Mucosa of stomach (tissue), 1 donor: ENCODE measurements around the gene PHLPP1.

Source experiments
- H3K27me3 ChIP-seq: one replicate; pipeline ENCODE4 v1.7.0; 2013; ENCODE audit warnings: mild to moderate bottlenecking, low read length; ENCODE audit not compliant: control insufficient read depth, insufficient read depth
- H3K36me3 ChIP-seq: one replicate; pipeline ENCODE4 v1.7.0; 2013; ENCODE audit warnings: low read length; ENCODE audit not compliant: control insufficient read depth, insufficient read depth
- H3K4me1 ChIP-seq: one replicate; pipeline ENCODE4 v1.7.0; 2013; ENCODE audit warnings: mild to moderate bottlenecking, low read length; ENCODE audit not compliant: control insufficient read depth, insufficient read depth
- H3K4me3 ChIP-seq: one replicate; pipeline ENCODE4 v1.7.0; 2013; ENCODE audit warnings: low read length
- H3K9ac ChIP-seq: one replicate; pipeline ENCODE4 v1.7.0; 2013; ENCODE audit warnings: mild to moderate bottlenecking, low read length, moderate library complexity
- H3K9me3 ChIP-seq: one replicate; pipeline ENCODE4 v1.7.0; 2013; ENCODE audit warnings: mild to moderate bottlenecking, low read length, moderate library complexity; ENCODE audit not compliant: control insufficient read depth
- donor health status: Pancreatic carcinoma.

The PHLPP1 gene

DNA sequence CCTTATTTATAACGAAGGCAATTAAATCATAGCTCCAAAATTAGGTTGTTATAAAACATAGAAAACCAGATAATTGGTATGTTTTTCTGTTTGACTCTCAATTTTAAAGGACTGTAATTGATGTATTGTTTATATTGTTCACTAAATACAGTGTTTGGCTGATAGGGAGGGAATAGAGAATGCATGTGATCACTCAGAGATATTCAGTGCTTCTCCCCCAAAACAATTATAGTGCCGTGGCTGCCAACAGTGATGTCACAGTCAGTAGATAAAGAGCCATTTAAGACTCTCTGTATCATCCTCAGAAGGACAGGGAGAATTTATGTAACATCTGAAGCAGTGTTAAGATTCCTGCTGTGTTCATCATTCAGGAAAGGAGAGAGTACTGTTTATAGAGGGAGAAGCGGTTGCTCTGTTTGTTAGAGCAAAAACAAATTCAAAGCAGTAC is 69.6 kb downstream of the PHLPP1 start:
- H3K27me3 ChIP-seq: no peaks in the 10 kb centered on the region
- no peak overlapping the region for H3K9ac ChIP-seq
- no peaks in the 10 kb centered on the region for H3K4me1 ChIP-seq
- H3K4me3 ChIP-seq: no peak overlapping the region
- H3K9me3 ChIP-seq: no peaks in the 10 kb centered on the region
- no peaks in the 10 kb centered on the region for H3K36me3 ChIP-seq

DNA sequence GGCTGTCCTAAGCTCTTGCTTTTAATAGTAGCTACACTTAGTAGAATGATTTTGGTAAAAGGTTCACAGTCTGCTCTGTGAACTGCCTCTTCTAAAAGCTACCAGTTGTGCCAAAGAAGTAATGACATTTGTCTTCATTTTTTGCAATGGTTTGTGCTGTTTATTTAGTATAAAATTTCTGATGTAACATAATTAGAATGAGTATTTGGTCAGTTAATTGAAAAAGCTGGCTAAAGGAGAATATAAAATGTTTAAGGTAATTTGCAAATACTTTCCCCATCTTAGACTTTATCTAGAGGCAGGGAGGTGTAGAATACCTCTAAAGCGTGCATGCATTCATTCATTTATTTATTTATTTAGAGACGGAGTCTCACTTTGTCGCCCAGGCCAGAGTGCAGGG is 71.3 kb downstream of the PHLPP1 start:
- Histone ChIP-seq H3K4me1 (no peaks in the 10 kb centered on the region), H3K36me3 (no peaks in the 10 kb centered on the region)

GRCh38 chr18:62788111-62788510 is 72.8 kb downstream of the PHLPP1 start:
- H3K27me3 ChIP-seq: no peaks in the 10 kb centered on the region
- no peak overlapping the region for H3K4me3 ChIP-seq
- H3K36me3 ChIP-seq: no peaks in the 10 kb centered on the region
- no peaks in the 10 kb centered on the region for H3K9me3 ChIP-seq
- peaks cover 5% of the 10 kb centered on the region for H3K4me1 ChIP-seq
- H3K9ac ChIP-seq: no peak overlapping the region

More for the DNA sequence above, 71.3 kb downstream of the PHLPP1 start:
- no peaks in the 10 kb centered on the region for H3K9me3 ChIP-seq
- no peak overlapping the region for H3K4me3 ChIP-seq
- no peak overlapping the region for H3K9ac ChIP-seq
- H3K27me3 ChIP-seq: no peaks in the 10 kb centered on the region

DNA sequence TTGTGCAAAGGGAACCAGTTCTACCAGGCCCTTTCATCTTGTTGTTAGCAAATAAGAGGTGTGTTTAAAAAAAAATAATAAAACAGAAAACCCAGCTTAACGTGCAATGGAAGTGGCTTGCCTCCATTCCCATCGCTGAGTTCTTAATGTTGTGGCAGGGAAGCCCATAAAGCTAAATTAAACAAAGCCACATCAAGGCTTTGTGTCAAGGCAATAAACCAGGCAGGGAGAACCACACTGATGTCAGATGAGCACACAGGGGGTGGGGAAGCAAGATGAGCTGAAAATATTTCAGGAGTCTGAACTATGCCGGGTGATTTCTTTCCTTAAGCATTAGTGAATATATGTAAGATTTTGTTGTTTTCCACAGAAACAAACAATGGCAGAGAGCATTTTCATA is 73.5 kb downstream of the PHLPP1 start:
- no peaks in the 10 kb centered on the region for H3K27me3 ChIP-seq
- no peaks in the 10 kb centered on the region for H3K9me3 ChIP-seq
- peaks cover 5% of the 10 kb centered on the region for H3K4me1 ChIP-seq
- no peak overlapping the region for H3K9ac ChIP-seq
- H3K36me3 ChIP-seq: no peaks in the 10 kb centered on the region
- H3K4me3 ChIP-seq: no peak overlapping the region

DNA sequence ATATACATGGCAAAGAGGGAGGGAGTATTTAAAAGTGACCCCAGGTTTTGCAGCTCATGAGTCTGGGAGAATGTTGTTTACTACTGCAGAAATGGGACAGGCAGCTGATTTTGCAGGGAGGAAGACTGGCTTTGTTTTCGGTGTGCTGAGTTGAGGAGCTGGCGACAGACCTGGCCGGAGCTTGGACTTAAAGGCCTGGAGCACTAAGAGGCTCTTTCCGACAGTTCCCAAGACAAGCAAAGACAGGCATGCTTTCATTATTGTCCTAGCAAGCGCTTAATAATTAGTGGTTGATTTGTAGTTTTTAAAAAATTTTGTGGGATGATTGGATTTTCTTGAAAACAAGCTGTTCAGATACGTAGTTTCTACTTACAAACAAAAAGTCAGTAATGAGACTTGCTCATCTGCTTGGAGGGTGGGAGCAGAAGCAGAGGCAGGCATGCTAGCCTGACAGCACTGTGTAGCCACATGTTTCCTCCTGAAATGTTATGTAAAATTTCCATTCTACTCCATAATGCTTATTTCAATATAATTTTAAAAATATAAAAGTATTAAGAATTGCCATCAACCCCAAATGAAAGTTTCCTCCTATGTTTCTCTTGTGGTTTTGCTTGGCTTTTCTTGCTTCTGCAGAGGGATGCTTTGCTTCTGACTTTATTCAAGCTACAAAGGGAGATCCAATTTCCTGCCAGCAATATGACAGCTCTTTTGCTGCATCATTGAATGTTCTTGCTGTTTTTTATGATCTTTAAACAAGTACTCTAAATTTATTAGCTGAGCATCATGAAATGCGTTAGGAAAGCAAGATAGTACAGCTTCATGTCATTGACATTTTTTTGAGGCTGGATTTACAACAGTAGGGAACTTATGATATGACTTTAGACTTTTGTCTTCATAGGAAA is 75.8 kb downstream of the PHLPP1 start:
- no peaks in the 10 kb centered on the region for H3K27me3 ChIP-seq
- no peaks in the 10 kb centered on the region for H3K9me3 ChIP-seq
- peaks cover 5% of the 10 kb centered on the region for H3K4me1 ChIP-seq
- H3K36me3 ChIP-seq: no peaks in the 10 kb centered on the region
- no peak overlapping the region for H3K4me3 ChIP-seq
- no peak overlapping the region for H3K9ac ChIP-seq

DNA sequence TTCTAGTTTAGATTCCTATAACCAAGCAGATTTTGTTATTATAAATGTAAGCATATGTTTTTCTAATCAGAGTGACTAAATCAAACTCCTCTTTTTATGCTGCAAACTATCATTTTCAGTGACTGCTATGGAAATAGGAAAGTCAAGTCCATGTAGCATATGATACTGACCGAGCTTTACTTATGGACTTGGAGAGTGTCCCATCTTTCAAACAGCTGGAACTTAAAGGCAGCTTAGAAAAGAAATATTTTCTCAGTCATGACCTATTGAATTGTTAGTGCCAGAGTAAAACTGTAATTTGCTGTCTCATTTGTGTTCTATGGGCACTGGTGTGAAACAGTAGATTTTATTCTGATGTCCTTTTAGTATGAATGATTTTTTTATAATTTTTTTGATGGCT is 76.7 kb downstream of the PHLPP1 start:
- H3K4me1 ChIP-seq: peaks cover 5% of the 10 kb centered on the region
- H3K36me3 ChIP-seq: no peaks in the 10 kb centered on the region
- H3K27me3 ChIP-seq: no peaks in the 10 kb centered on the region
- no peak overlapping the region for H3K4me3 ChIP-seq
- H3K9me3 ChIP-seq: no peaks in the 10 kb centered on the region
- no peak overlapping the region for H3K9ac ChIP-seq

- no peaks in the 10 kb centered on the region for H3K27me3 ChIP-seq
- no peak overlapping the region for H3K9ac ChIP-seq
- H3K4me1 ChIP-seq: peaks cover 8% of the 10 kb centered on the region
- H3K4me3 ChIP-seq: no peak overlapping the region
- no peaks in the 10 kb centered on the region for H3K9me3 ChIP-seq
- no peaks in the 10 kb centered on the region for H3K36me3 ChIP-seq
These were observed 80.5 kb downstream of the PHLPP1 start for GRCh38 chr18:62795813-62796212.

GRCh38 chr18:62796216-62796621 is 80.9 kb downstream of the PHLPP1 start:
- Histone ChIP-seq H3K27me3 (no peaks in the 10 kb centered on the region), H3K9me3 (no peaks in the 10 kb centered on the region), H3K4me1 (peaks cover 8% of the 10 kb centered on the region), H3K9ac (no peak overlapping the region), H3K36me3 (no peaks in the 10 kb centered on the region), H3K4me3 (no peak overlapping the region)

- Histone ChIP-seq H3K36me3 (no peaks in the 10 kb centered on the region), H3K27me3 (no peaks in the 10 kb centered on the region)
These were observed 82.0 kb downstream of the PHLPP1 start for GRCh38 chr18:62797329-62797728.

DNA sequence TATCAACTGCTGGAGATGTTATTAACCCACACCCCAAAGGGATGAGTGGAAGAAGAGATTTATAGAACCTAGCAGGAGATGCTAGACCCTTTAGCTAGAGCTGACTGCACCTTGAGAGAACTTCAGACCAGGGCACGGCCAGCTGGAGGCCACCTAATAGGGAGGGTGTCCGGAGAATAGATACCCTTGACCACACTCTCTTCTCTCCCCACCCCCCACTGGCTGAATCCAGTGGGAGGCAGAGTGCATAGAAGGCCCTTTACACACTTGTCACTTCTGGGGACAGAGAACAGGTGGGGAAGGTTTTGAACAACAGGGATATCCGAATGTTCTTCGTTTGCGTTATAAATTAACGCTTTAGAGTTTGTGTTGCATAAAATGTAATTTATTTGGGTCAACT is 84.6 kb downstream of the PHLPP1 start:
- H3K27me3 ChIP-seq: no peaks in the 10 kb centered on the region
- H3K4me3 ChIP-seq: no peak overlapping the region
- no peak overlapping the region for H3K9ac ChIP-seq
- no peaks in the 10 kb centered on the region for H3K36me3 ChIP-seq
- H3K9me3 ChIP-seq: no peaks in the 10 kb centered on the region
- peaks cover 9% of the 10 kb centered on the region for H3K4me1 ChIP-seq

More at GRCh38 chr18:62797329-62797728, 82.0 kb downstream of the PHLPP1 start:
- H3K4me3 ChIP-seq: no peak overlapping the region
- no peaks in the 10 kb centered on the region for H3K9me3 ChIP-seq
- no peak overlapping the region for H3K9ac ChIP-seq
- peaks cover 12% of the 10 kb centered on the region for H3K4me1 ChIP-seq

DNA sequence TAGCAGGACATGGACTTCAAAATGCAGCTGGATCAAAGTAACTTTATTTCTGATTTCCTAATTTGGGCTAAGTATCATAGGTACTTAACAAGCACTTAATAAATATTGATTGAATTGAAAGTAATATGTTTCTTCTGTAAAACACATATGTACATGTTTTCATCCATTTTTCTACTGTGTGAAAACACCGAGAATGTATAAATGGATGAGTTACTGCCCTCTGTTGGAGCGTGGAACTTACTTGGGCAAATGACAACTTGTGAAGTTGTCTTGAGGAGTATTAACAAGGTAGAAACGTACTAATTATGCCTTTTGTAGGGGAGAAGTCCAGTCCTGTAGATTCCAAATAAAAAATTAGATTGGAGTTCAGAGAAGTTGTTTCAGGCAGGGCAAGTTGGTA is 87.2 kb downstream of the PHLPP1 start:
- Histone ChIP-seq H3K9me3 (no peaks in the 10 kb centered on the region), H3K9ac (no peak overlapping the region), H3K4me3 (no peak overlapping the region), H3K27me3 (no peaks in the 10 kb centered on the region), H3K4me1 (peaks cover 9% of the 10 kb centered on the region), H3K36me3 (no peaks in the 10 kb centered on the region)

- peaks cover 10% of the 10 kb centered on the region for H3K4me1 ChIP-seq
- H3K4me3 ChIP-seq: no peak overlapping the region
- H3K9me3 ChIP-seq: no peaks in the 10 kb centered on the region
- no peaks in the 10 kb centered on the region for H3K27me3 ChIP-seq
- no peak overlapping the region for H3K9ac ChIP-seq
- H3K36me3 ChIP-seq: no peaks in the 10 kb centered on the region
These were observed 92.1 kb downstream of the PHLPP1 start for GRCh38 chr18:62807396-62807795.
